Left lung (tissue), 10 donors: ENCODE measurements around the gene HACL1. TPM values are rescaled to one million over a fixed set of nuclear protein-coding genes. Genes with fewer than 3 reads are reported as not detected.

Experiments
- ATAC-seq: fragments of 200-7000 bp; cut with Tn5 transposase; one replicate; pipeline ENCODE4 v1.9.1; 2020; ENCODE audit warnings: moderate library complexity
- DNase-seq, 4 donors: peaks; one replicate each; pipeline ENCODE4 v3.0.0-alpha.2; 2013 to 2020
- H3K27ac ChIP-seq, 2 donors: fragments of 200-600 bp; sonication (generic) in 1 of 2; one replicate each; pipeline versions ENCODE4 v1.5.0 to v1.8.0; 2020 to 2021
- H3K27me3 ChIP-seq, 2 donors: fragments of 200-600 bp; sonication (generic) in 1 of 2; one replicate each; pipeline versions ENCODE4 v1.5.0 to v1.8.0; 2020 to 2021
- H3K36me3 ChIP-seq, 2 donors: fragments of 200-600 bp; sonication (generic) in 1 of 2; one replicate each; pipeline versions ENCODE4 v1.5.0 to v1.8.0; 2020 to 2021
- H3K4me1 ChIP-seq, 2 donors: fragments of 200-600 bp; one replicate each; pipeline ENCODE4 v1.8.0; 2021
- H3K4me3 ChIP-seq, 2 donors: fragments of 200-600 bp; sonication (generic) in 1 of 2; one replicate each; pipeline versions ENCODE4 v1.5.0 to v1.8.0; 2020 to 2021; ENCODE audit warnings: mild to moderate bottlenecking in 1 of 2
- H3K9me3 ChIP-seq, 2 donors: fragments of 200-600 bp; sonication (generic) in 1 of 2; one replicate each; pipeline versions ENCODE4 v1.5.0 to v1.8.0; 2020 to 2021
- CTCF ChIP-seq, 2 donors: fragments of 200-600 bp; sonication (generic) in 1 of 2; IDR thresholded peaks; one replicate each; pipeline versions ENCODE4 v1.5.0 to v1.8.0; 2021; ENCODE audit warnings: antibody characterized with exemption in 2 of 2
- intact Hi-C, 2 donors: fragments of 100-400 bp; cut with DNase I; formaldehyde crosslinking; loops; one replicate each; pipeline versions ENCODE4 v1.11.2 to v1.14.2; 2022
- polyA plus RNA-seq, 6 donors: library from polyadenylated mRNA; unstranded; fragments of 120-200 nt; gene quantifications; one replicate each; pipeline ENCODE4 v1.2.1, GENCODE V29; 2013; ENCODE audit not compliant: insufficient read length in 6 of 6
- total RNA-seq, 2 donors: library from RNA; stranded (reverse); fragmentation: NEBNext Ultra II Directional; extraction: Animal tissue kit (Norgen Biotek cat#: 25700); gene quantifications; one replicate each; pipeline ENCODE4 v1.2.1, GENCODE V29; 2021
- donor health status: DM: no; HTN: yes; CAD: no.
- donor health status: DM: no; HTN: no; CAD: no.

The HACL1 gene
- total and polyA plus RNA-seq, 8 donors: 15.5 to 24.6 (median 19.0) TPM

GRCh38 chr3:15579051-15579450, 22.3 kb downstream of the HACL1 start:
- no peaks in the 10 kb centered on the region for H3K27me3 ChIP-seq
- no peak overlapping the region for H3K4me3 ChIP-seq
- H3K9me3 ChIP-seq: no peaks in the 10 kb centered on the region
- H3K4me1 ChIP-seq: peaks cover 0 to 13% of the 10 kb centered on the region in 2 donors
- TF ChIP-seq CTCF (IDR thresholded peaks at IDR 0.05): no peak
- peaks cover 0 to 51% of the 10 kb centered on the region in 2 donors for H3K36me3 ChIP-seq
- ATAC-seq (no peak), DNase-seq (no peak)
- intact Hi-C loops: no loop called here
- H3K27ac ChIP-seq: peak overlapping the region in 1 of 2 donors; percentile 5

DNA sequence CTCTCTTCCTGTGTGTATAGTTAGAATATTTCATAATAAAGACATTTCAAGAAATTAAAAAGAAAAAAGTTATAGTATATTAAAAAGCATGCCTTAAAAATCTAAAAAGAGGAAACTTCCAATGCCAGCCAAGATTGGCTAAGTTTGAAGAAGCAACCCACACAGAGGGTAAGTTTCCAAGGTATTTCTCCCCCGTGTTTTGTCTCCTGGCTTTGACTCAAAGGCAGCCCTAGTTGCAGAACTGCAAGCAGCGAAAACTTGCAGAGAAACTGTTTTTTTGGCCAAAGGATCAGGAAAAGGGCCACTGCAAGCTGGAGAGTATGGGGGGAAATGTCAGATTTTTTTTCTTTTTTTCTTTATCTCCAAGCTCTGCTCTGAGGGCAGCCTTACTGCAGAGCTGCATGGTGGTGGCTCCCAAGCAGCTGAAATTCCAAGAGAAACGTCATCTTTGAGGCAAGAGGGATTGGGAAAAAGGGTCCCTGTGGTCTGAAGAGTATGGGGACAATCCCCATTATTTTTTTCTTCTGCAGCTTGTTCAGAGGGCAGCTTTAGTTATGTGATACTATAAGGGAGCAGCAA, 23.0 kb downstream of the HACL1 start:
- H3K36me3 ChIP-seq: peaks cover 0 to 54% of the 10 kb centered on the region in 2 donors
- ATAC-seq (no peak), DNase-seq (no peak)
- intact Hi-C loops: no loop called here
- H3K4me3 ChIP-seq: no peak overlapping the region
- no peaks in the 10 kb centered on the region for H3K27me3 ChIP-seq
- H3K4me1 ChIP-seq: peaks cover 0 to 13% of the 10 kb centered on the region in 2 donors
- H3K9me3 ChIP-seq: no peaks in the 10 kb centered on the region
- TF ChIP-seq CTCF (IDR thresholded peaks at IDR 0.05): no peak
- H3K27ac ChIP-seq: peak overlapping the region; percentile 5 to 30

DNA sequence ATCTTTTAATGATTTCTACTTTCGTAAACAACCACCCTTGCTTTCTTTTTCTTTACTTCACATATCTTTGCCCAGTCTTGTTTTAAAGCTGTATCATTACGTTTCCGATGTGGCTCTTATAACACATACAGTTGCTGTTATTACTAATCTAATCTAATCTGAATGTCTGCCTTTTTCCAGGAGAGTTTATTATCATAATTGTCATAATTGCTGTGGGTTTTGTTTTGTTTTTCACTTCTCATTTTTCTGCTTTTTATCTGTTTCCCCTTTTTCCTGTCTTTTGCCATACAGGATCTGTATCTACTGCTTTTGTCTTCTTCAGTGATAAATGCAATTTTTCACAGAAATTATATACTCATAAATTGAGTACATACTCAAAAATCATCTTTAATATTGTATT, 24.9 kb downstream of the HACL1 start:
- H3K9me3 ChIP-seq: no peaks in the 10 kb centered on the region
- intact Hi-C loops: no loop called here
- H3K27ac ChIP-seq: no peak overlapping the region
- H3K4me3 ChIP-seq: no peak overlapping the region
- ATAC-seq: no peak
- no peaks in the 10 kb centered on the region for H3K27me3 ChIP-seq
- no peak for DNase-seq
- TF ChIP-seq CTCF (IDR thresholded peaks at IDR 0.05): no peak
- peaks cover 0 to 13% of the 10 kb centered on the region in 2 donors for H3K4me1 ChIP-seq
- H3K36me3 ChIP-seq: peaks cover 0 to 53% of the 10 kb centered on the region in 2 donors

DNA sequence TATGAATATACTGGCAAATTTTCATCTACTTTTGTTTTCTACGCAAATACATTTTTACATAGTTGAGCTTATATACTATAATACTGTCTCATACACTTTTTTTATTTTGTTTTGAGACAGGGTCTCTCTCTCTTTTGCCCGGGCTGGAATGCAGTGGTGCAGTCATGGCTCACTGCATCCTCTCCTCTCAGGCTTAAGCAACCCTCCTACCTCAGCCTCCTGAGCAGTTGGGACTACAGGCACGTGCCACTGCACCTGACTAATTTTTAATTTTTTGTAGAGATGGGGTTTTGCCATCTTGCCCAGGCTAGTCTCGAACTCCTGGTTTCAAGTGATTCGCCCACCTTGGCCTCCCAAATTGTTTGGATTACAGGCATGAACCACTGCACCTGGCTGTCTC, 25.9 kb downstream of the HACL1 start:
- TF ChIP-seq CTCF (IDR thresholded peaks at IDR 0.05): no peak
- Histone ChIP-seq H3K27me3 (no peaks in the 10 kb centered on the region), H3K27ac (no peak overlapping the region), H3K4me3 (no peak overlapping the region), H3K9me3 (no peaks in the 10 kb centered on the region), H3K4me1 (peaks cover 0 to 13% of the 10 kb centered on the region in 2 donors), H3K36me3 (peaks cover 0 to 51% of the 10 kb centered on the region in 2 donors)
- intact Hi-C loops: no loop called here
- DNase-seq (no peak), ATAC-seq (no peak)

- DNase-seq (no peak), ATAC-seq (no peak)
- no peaks in the 10 kb centered on the region for H3K27me3 ChIP-seq
- no peaks in the 10 kb centered on the region for H3K4me1 ChIP-seq
- no peak overlapping the region for H3K4me3 ChIP-seq
- intact Hi-C loops: no loop called here
- no peaks in the 10 kb centered on the region for H3K9me3 ChIP-seq
- H3K36me3 ChIP-seq: peaks cover 0 to 44% of the 10 kb centered on the region in 2 donors
- no peak overlapping the region for H3K27ac ChIP-seq
- TF ChIP-seq CTCF (IDR thresholded peaks at IDR 0.05): no peak
Observed at GRCh38 chr3:15572138-15572537, 29.2 kb downstream of the HACL1 start.
